C4-2B (cell line): ENCODE results near the gene DAND5.

ENCODE experiments used
- CTCF ChIP-seq: fragments of 450-650 bp; conservative IDR thresholded peaks from 2 replicates; pipeline ENCODE4 v1.5.1; 2017; ENCODE audit warnings: mild to moderate bottlenecking
- ZFX ChIP-seq: fragments of 450-650 bp; IDR thresholded peaks from 2 replicates; pipeline ENCODE4 v1.6.1; 2017

- no peak for TF ChIP-seq CTCF
- TF ChIP-seq ZFX = no peak
Measured at GRCh38 chr19:12937093-12937926, 32.1 kb upstream of the DAND5 start.
